Hematopoietic multipotent progenitor cell treated with erythropoietin and hydrocortisone succinate and interleukin-3 and kit ligand, for 6 days (in vitro differentiated cells): ENCODE results near the gene ST8SIA1.
"Not testable (repeated sequence)": the region's sequence is repeated elsewhere in the genome, so short reads cannot be mapped to it uniquely, and the experiment has no call there.

Experiments used
- DNase-seq: peaks from one replicate; pipeline ENCODE4 v3.0.0-alpha.2; 2015

Gene ST8SIA1

GRCh38 chr12:22334410-22335100 lies at the start of gene ST8SIA1:
Gene ST8SIA1 (minus strand): TSS chr12:22334707. CDS start chr12:22334232, 475 bp downstream.
- DNase-seq, result peak; percentile 63

GRCh38 chr12:22380031-22380430 lies 45.5 kb upstream of the ST8SIA1 start:
- DNase-seq, result peak; percentile 92

GRCh38 chr12:22377731-22378496 lies 43.4 kb upstream of the ST8SIA1 start:
- DNase-seq, result peak; percentile 47

- DNase-seq, result not testable (repeated sequence)
These were observed 42.2 kb upstream of the ST8SIA1 start for GRCh38 chr12:22376596-22377150.

GRCh38 chr12:22374508-22374907 lies 40.0 kb upstream of the ST8SIA1 start:
- DNase-seq, result no peak

- DNase-seq, result no peak
These were observed 37.9 kb upstream of the ST8SIA1 start for GRCh38 chr12:22372277-22372837.

- peak; percentile 57 for DNase-seq
These were observed 31.7 kb upstream of the ST8SIA1 start for GRCh38 chr12:22366181-22366580.

GRCh38 chr12:22361785-22362184 lies 27.3 kb upstream of the ST8SIA1 start:
- DNase-seq, result no peak

- DNase-seq, result no peak
These were observed 26.3 kb upstream of the ST8SIA1 start for GRCh38 chr12:22360774-22361173.

GRCh38 chr12:22357531-22357930 lies 23.0 kb upstream of the ST8SIA1 start:
- DNase-seq, result no peak

- DNase-seq, result no peak
These were observed 21.7 kb upstream of the ST8SIA1 start for GRCh38 chr12:22356231-22356630.

- no peak for DNase-seq
These were observed 20.6 kb upstream of the ST8SIA1 start for GRCh38 chr12:22355011-22355580.

- DNase-seq, result peak; percentile 93
These were observed 19.3 kb upstream of the ST8SIA1 start for GRCh38 chr12:22353615-22354325.

- DNase-seq, result peak; percentile 74
These were observed 16.4 kb upstream of the ST8SIA1 start for GRCh38 chr12:22350886-22351285.

- no peak for DNase-seq
These were observed 13.7 kb upstream of the ST8SIA1 start for GRCh38 chr12:22348208-22348607.

GRCh38 chr12:22340143-22340542 lies 5.6 kb upstream of the ST8SIA1 start:
- no peak for DNase-seq

- no peak for DNase-seq
These were observed 5.2 kb upstream of the ST8SIA1 start for GRCh38 chr12:22339691-22340090.

- DNase-seq, result no peak
These were observed 1.3 kb upstream of the ST8SIA1 start for GRCh38 chr12:22335794-22336166.

GRCh38 chr12:22333713-22334409 lies 646 bp downstream of the ST8SIA1 start:
- DNase-seq, result peak; percentile 26

- DNase-seq, result no peak
These were observed 1.3 kb downstream of the ST8SIA1 start for GRCh38 chr12:22333186-22333712.

GRCh38 chr12:22332202-22332601 lies 2.3 kb downstream of the ST8SIA1 start:
- DNase-seq, result no peak

- DNase-seq, result peak; percentile 48
These were observed 4.9 kb downstream of the ST8SIA1 start for GRCh38 chr12:22329621-22330020.
